RWPE1 (cell line): ENCODE data around the gene WDR91.
"Not testable (repeated sequence)": the region's sequence is repeated elsewhere in the genome, so short reads cannot be mapped to it uniquely, and the experiment has no call there.

Experiments used
- CTCF ChIA-PET: fragments of 350-600 bp; sonication (Branson Sonifier 250); formaldehyde crosslinking; extraction: SDS; loops from one replicate; lab custom pipeline; 2021; lab: Yijun Ruan, JAX
- POLR2A ChIA-PET: fragments of 400-600 bp; formaldehyde crosslinking; extraction: SDS; loops from one replicate; lab custom pipeline; 2020; ENCODE audit warnings: antibody characterized with exemption; ENCODE audit not compliant: low non-redundant PET; lab: Yijun Ruan, JAX
- DNase-seq: peaks from one replicate; pipeline ENCODE4 v3.0.0; 2012; ENCODE audit warnings: low spot score
- H3K27ac ChIP-seq: fragments of 450-650 bp; 2 replicates; pipeline ENCODE4 v1.5.1; 2017
- TF ChIP-seq, protein P1 (sequence below): fragments of 450-650 bp; conservative IDR thresholded peaks from 2 replicates; pipeline ENCODE4 v1.5.1; 2017; ENCODE audit warnings: low read depth, mild to moderate bottlenecking

WDR91 gene

DNA sequence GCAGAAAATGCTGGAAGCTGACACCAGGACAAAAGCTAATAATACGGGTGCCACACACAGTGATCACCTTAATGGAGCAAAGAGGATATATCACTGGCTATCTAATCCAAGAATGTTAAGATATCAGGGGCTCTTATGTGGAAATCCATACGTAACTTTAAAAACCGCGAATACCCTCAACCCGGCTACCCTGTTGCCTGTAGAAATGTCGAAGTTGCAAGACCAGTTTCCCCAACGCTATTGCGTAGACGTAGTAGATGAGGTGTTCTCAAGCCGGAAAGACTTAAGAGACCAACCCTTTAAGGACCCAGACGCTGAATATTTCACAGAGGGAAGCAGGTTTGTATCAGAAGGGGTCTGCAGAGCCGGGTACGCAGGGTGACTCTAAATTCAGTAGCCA lies 33.0 kb downstream of the WDR91 start:
- POLR2A ChIA-PET, result no interaction called here
- no peak for DNase-seq
- TF ChIP-seq, protein P1, sequence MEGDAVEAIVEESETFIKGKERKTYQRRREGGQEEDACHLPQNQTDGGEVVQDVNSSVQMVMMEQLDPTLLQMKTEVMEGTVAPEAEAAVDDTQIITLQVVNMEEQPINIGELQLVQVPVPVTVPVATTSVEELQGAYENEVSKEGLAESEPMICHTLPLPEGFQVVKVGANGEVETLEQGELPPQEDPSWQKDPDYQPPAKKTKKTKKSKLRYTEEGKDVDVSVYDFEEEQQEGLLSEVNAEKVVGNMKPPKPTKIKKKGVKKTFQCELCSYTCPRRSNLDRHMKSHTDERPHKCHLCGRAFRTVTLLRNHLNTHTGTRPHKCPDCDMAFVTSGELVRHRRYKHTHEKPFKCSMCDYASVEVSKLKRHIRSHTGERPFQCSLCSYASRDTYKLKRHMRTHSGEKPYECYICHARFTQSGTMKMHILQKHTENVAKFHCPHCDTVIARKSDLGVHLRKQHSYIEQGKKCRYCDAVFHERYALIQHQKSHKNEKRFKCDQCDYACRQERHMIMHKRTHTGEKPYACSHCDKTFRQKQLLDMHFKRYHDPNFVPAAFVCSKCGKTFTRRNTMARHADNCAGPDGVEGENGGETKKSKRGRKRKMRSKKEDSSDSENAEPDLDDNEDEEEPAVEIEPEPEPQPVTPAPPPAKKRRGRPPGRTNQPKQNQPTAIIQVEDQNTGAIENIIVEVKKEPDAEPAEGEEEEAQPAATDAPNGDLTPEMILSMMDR, result no peak
- CTCF ChIA-PET, result no interaction called here
- no peak overlapping the region for H3K27ac ChIP-seq

DNA sequence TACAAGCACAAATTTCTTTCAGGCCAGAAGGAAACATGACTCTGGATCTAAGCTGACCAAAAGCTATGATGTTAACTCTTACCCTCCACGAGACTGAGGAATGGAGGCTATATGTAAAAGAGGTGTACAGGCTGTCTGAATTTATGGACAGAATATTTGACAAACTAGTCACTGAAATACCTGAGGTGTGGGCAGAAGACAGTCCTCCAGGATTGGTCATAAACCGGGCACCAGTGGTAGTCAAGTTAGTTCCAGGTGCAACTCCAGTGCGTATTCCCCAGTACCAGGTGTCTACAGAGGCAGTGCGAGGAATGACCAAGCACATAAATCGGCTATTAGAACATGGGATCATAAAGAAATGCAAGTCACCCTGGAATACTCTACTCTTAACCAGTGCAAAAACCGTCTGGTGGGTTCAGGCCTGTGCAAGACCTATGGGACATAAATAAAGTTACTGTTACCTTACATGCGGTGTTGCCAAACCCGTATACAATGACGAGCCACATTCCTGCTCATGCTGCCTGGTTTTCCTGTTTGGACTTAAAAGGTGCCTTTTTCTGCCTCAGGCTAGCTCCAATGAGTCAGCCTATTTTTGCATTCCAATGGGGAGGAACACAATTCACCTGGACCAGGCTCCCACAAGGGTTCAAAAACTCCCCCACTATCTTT lies 34.2 kb downstream of the WDR91 start:
- ChIA-PET POLR2A (no interaction called here), CTCF (no interaction called here)
- peak; percentile 76 for DNase-seq
- TF ChIP-seq, protein P1, result no peak
- H3K27ac ChIP-seq, result peak overlapping the region; percentile 45; the same call in 1 of the 2 replicates

DNA sequence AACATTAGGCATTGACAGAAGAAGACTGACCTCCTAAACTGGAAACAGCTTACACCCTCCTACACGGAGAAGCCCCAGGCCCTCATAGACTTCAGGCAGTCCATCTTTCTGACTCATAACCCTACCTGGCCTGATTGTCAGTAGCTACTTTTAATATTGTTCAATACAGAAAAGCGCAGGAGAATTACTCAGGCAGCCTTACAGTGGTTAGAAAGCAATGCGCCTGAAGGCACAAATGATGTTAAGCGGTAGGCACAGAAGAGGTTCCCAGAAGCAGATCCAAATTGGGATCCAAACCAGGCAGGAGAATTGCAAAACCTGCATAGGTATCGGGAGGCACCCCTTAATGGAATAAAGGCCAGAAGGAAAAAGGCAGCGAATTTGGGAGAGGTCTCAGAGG lies 35.4 kb downstream of the WDR91 start:
- ChIA-PET POLR2A (no interaction called here), CTCF (no interaction called here)
- DNase-seq, result peak; percentile 30
- TF ChIP-seq, protein P1, result no peak
- no peak overlapping the region for H3K27ac ChIP-seq

DNA sequence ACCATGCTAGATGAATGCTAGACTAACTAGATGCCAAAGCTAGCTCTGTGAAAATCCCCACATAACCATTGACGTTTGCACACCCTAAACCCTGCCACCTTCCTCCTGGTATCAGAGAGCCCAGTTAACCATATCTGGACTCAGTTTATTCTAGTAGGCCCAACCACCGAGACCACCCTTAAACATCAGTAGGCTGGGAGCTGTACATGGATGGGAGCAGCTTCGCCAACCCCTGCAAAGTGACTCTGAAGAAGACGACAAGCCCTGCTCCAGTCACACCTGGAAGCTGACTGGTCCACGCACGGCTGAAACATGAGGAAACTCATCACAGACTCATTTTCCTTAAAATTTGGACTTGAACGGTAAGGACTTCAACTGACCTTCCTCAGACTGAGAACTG lies 36.4 kb downstream of the WDR91 start:
- TF ChIP-seq, protein P1, result no peak
- H3K27ac ChIP-seq, result no peak overlapping the region
- ChIA-PET CTCF (no interaction called here), POLR2A (no interaction called here)
- DNase-seq, result no peak

DNA sequence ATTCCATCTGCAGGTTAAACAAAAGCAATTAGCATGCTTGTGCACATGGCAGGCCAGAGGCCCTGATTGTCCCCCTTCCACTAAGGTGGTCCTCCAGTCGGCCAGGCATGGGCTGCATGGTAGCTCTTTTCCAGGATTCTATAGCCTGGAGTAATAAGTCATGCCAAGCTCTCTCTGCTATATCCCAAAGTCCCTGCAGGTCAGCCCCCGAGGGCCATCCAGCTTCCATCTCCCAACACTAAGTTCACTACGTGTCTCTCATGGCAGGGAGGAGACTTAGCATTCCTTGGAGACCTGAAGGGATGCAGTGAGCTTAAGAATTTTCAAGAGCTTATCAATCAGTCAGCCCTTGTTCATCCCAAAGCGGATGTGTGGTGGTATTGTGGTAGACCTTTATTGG lies 37.4 kb downstream of the WDR91 start:
- DNase-seq, CTCF ChIA-PET, H3K27ac ChIP-seq, POLR2A ChIA-PET: not testable (repeated sequence)

DNA sequence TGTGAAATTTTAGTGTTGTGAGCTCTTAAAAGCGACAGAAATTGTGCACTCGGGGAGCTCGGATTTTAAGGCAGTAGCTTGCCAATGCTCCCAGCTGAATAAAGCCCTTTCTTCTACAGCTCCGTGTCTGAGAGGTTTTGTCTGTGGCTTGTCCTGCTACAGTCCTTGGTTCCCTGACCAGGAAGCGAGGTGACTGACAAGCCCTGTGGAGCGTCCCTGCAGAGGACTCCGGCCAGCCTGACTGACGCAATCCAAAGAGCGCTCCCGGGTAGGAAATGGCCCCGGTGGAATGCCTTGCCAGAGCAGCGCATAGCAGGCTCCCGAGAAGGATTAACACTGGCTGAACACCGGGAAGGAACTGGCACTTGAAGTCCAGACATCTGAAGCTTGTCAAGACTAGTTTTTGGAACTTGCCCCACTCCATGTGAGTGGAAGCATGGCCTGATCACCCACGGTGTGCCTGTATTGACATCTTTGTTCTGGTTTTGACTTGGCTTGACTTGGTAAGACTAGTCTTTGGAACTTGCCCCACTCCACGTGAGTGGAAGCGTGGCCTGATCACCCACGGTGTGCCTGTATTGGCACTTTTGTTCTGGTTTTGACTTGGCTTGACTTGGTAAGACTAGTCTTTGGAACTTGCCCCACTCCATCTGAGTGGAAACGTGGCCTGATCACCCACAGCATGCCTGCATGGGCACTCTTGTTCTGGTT lies 39.6 kb downstream of the WDR91 start:
- H3K27ac ChIP-seq, result peak overlapping the region; percentile 96
- DNase-seq, result peak; percentile 8
- POLR2A ChIA-PET, result interaction anchor here (0.6 kb wide), 1 partner anchor 26 kb away, joined by 3 read pairs; no protein-coding TSS in a partner anchor
- CTCF ChIA-PET, result not testable (repeated sequence)

DNA sequence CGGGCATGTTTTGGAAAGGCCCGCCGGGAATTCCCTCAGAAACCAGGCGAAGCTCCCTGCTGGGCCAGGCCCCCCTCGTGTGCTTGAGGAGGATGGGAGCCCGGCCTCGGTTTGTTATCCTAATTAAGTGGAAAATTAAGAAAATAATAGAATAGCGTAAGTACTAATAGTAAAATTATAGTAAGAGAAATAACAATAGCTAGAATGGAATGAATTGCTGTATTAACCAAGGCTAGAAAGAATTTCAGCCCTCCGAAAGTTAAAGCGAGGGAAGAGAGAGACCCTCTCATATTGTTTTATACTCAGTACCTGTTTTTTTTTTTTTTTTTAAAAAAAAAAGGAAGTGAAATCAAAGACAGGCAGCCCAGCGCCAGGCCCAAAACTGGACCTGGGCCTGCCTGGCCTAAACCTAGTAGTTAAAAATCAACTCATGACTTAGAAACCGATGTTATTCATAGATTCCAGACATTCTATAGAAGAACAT lies 40.3 kb downstream of the WDR91 start:
- POLR2A ChIA-PET, result interaction anchor here (0.6 kb wide), 1 partner anchor 27 kb away, joined by 3 read pairs; no protein-coding TSS in a partner anchor
- not testable (repeated sequence) for DNase-seq

More for the DNA sequence above, 40.3 kb downstream of the WDR91 start:
- H3K27ac ChIP-seq, result peak overlapping the region; percentile 96
- TF ChIP-seq, protein P1, result peak; percentile 65
- CTCF ChIA-PET, result interaction anchor here (0.6 kb wide), 1 partner anchor 115 kb away, joined by 3 read pairs; no protein-coding TSS in a partner anchor
